Activated CD4-positive, alpha-beta T cell treated with anti-CD3 and anti-CD28 coated beads, Interleukin-2, amount 50 U/mL, for 24 hours (primary cell): ENCODE results near the gene ATP8B4.

Experiments
- DNase-seq, 2 donors: peaks; one replicate each; pipeline ENCODE4 v3.0.0-alpha.2; 2020; ENCODE audit warnings: low read depth in 1 of 2, low spot score in 1 of 2

ATP8B4 gene

GRCh38 chr15:49824775-49825099 lies 294.3 kb downstream of the ATP8B4 start:
- no peak for DNase-seq

- DNase-seq = no peak
These were observed 294.9 kb downstream of the ATP8B4 start for GRCh38 chr15:49823987-49824774.

- no peak for DNase-seq
These were observed 301.9 kb downstream of the ATP8B4 start for GRCh38 chr15:49817100-49817499.

GRCh38 chr15:49815950-49816349 lies 303.1 kb downstream of the ATP8B4 start:
- DNase-seq = no peak

GRCh38 chr15:49815526-49815925 lies 303.5 kb downstream of the ATP8B4 start:
- no peak for DNase-seq

GRCh38 chr15:49814709-49815108 lies 304.3 kb downstream of the ATP8B4 start:
- DNase-seq = no peak

GRCh38 chr15:49813625-49814024 lies 305.4 kb downstream of the ATP8B4 start:
- DNase-seq = no peak

GRCh38 chr15:49810720-49811119 lies 308.3 kb downstream of the ATP8B4 start:
- no peak for DNase-seq

- DNase-seq = no peak
These were observed 309.0 kb downstream of the ATP8B4 start for GRCh38 chr15:49809894-49810609.

GRCh38 chr15:49808341-49808740 lies 310.7 kb downstream of the ATP8B4 start:
- DNase-seq = no peak
